Suprapubic skin (tissue), 4 donors: ENCODE data around the gene PCDHB6.
"Not testable (repeated sequence)": the region's sequence is repeated elsewhere in the genome, so short reads cannot be mapped to it uniquely, and the experiment has no call there.

ENCODE experiments used
- EP300 ChIP-seq: sonication (generic); formaldehyde crosslinking; IDR thresholded peaks from one replicate; pipeline ENCODE4 v1.6.1; 2017; ENCODE audit warnings: antibody characterized with exemption
- POLR2AphosphoS5 ChIP-seq, 3 donors: sonication (generic); formaldehyde crosslinking; IDR thresholded peaks; one replicate each; pipeline ENCODE4 v1.6.1; 2017; ENCODE audit warnings: antibody characterized with exemption in 3 of 3
- TF ChIP-seq, protein P1 (sequence below), 2 donors: fragments of 200-600 bp in 1 of 2; fragments of 450-650 bp in 1 of 2; sonication (generic) in 1 of 2; IDR thresholded peaks; one replicate each; pipeline ENCODE4 v1.5.1; 2016 to 2019; ENCODE audit warnings: antibody characterized with exemption in 2 of 2, mild to moderate bottlenecking in 1 of 2, moderate library complexity in 1 of 2

DNA sequence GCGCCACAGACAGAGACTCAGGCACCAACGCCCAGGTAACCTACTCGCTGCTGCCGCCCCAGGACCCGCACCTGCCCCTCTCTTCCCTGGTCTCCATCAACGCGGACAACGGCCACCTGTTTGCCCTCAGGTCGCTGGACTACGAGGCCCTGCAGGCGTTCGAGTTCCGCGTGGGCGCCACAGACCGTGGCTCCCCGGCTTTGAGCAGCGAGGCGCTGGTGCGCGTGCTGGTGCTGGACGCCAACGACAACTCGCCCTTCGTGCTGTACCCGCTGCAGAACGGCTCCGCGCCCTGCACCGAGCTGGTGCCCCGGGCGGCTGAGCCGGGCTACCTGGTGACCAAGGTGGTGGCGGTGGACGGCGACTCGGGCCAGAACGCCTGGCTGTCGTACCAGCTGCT lies 47.8 kb upstream of the PCDHB6 start:
- not testable (repeated sequence) for TF ChIP-seq EP300; POLR2AphosphoS5 (IDR thresholded peaks at IDR 0.05)
- TF ChIP-seq, protein P1, sequence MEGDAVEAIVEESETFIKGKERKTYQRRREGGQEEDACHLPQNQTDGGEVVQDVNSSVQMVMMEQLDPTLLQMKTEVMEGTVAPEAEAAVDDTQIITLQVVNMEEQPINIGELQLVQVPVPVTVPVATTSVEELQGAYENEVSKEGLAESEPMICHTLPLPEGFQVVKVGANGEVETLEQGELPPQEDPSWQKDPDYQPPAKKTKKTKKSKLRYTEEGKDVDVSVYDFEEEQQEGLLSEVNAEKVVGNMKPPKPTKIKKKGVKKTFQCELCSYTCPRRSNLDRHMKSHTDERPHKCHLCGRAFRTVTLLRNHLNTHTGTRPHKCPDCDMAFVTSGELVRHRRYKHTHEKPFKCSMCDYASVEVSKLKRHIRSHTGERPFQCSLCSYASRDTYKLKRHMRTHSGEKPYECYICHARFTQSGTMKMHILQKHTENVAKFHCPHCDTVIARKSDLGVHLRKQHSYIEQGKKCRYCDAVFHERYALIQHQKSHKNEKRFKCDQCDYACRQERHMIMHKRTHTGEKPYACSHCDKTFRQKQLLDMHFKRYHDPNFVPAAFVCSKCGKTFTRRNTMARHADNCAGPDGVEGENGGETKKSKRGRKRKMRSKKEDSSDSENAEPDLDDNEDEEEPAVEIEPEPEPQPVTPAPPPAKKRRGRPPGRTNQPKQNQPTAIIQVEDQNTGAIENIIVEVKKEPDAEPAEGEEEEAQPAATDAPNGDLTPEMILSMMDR (IDR thresholded peaks at IDR 0.05) = not testable (repeated sequence)
